Stimulated activated CD8-positive, alpha-beta memory T cell treated with anti-CD3 and anti-CD28 coated beads, Interleukin-12 subunit alpha, Interleukin-12 subunit beta, amount 100 ng/mL, for 24 hours (primary cell): ENCODE results near the gene BCOR.

Experiments
- DNase-seq: peaks from one replicate; pipeline ENCODE4 v3.0.0-alpha.2; 2020; ENCODE audit errors: extremely low read depth

The BCOR gene

DNA sequence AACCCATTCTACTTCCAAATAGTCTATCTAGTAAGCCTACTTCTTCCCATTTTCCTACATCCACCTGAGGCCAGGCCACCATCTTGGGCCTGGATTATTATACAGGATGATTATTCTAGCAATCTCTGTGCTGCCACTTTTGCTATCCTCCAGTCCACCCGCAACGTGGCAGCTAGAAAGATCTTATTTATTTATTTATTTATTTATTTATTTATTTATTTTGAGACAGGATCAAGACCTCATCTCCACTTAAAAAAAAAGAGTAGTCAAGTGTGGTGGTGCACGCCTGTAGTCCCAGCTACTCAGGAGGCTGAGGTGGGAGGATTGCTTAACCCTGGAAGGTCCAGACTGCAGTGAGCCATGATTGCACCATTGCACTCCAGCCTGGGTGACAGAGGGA, 15.2 kb upstream of the BCOR start:
- DNase-seq, result no peak

GRCh38 chrX:40111868-40112267, 14.1 kb upstream of the BCOR start:
- DNase-seq, result no peak

- no peak for DNase-seq
Observed at GRCh38 chrX:40109288-40110008, 11.7 kb upstream of the BCOR start.

DNA sequence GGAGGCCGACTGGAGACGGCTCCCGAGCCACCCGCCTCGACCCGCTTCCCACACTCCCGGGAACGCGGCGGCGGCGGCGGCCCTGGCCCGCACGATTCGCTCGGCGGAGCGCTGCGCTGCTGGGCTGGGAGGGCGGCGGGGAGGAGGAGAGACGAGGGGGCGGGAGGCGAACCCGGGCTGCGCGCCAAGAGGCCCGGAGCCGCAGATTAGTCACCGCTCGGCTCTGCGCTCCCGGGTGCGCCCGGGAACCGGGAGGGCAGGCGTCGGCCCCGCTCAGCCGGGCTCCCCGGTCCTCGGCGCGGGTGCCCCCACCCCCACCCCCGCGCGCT, 11.2 kb upstream of the BCOR start:
- DNase-seq, result no peak

DNA sequence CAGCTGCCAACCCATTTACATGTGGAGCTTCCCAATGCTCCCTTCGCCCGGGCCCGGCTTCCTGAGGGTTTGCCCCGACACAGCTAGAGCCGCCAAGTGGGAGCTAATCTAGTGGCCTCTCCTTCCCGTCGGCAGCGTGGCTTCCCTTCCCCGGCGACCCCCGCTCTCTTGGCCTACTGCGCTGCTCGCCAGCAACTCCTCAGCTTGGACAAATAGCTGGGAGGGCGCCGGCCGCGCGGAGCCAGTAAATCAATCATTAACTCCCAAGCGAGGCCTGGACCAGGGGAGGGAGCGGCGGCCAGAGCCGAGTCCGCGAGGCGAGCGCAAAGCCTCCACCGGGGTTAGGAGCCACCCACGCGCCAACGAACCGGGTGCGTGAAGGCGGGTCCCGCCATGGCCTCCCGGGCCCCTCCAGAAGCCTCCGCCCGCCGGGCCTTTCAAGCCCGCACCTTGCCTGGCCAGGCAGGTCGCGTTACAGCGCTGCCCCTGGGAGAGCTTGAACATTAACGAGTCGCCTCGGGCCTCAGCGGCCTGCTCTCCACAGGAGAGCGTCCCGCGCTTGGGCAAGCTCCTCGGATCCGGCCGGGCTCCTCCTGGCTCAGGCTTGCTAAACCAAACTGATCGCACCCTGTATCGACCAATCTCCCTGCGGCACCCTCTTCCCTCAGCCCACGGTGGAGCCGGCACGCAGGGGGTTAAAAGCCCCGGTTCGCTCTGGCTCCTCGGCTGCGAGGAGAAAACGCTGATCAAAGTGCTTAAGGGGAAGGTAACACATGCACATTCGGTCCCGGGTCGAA, 10.6 kb upstream of the BCOR start:
- no peak for DNase-seq

- no peak for DNase-seq
Observed at GRCh38 chrX:40107291-40108161, 9.8 kb upstream of the BCOR start.

- no peak for DNase-seq
Observed at GRCh38 chrX:40106676-40107290, 9.0 kb upstream of the BCOR start.

GRCh38 chrX:40105835-40106675, 8.3 kb upstream of the BCOR start:
- DNase-seq, result no peak

DNA sequence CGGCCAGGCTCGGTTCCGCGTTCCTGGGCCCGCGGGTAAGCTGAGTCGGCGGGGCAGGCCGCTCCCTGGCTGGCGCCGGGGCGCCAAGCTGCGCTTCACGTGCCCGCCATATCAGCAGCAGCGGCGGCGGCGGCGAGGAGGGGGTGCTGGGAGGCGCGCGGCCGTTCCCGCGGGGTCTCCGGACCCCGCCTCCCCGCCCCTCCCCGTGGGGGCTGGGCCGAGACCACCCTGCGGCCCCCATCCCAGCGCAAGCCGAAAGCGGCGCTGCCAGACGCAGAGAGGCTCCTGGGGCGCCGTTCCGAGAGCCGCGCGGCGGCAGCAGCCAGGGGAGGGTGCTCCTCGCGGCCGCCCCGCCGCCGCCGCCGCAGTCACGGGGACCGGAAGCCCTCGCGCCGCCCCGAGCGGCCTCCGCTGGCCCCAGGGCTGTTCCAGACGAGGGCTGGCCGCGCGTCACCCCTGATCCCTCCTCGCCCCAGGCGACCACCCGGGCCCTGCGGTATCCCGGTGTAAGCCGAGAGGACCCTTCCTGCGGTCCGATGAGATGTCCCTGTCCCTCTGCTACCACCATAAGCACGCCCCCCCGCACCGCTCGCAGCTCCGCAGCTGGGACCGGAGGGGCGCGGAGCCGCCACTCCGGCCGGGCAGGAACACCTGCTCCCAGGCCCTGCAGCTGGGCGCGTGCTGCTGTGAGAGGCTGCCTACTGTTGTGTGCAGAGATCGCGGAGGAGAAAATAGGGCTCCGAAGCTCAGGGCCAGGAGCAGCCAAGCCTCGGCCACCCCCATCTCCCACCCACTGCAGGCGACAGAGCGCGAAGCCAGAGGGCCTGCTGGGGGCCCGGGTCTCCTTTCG, 7.5 kb upstream of the BCOR start:
- DNase-seq, result no peak

- DNase-seq, result no peak
Observed at GRCh38 chrX:40104630-40104984, 6.8 kb upstream of the BCOR start.

- DNase-seq, result no peak
Observed at GRCh38 chrX:40103565-40104323, 6.0 kb upstream of the BCOR start.

GRCh38 chrX:40102393-40103381, 4.9 kb upstream of the BCOR start:
- DNase-seq, result no peak

- no peak for DNase-seq
Observed at GRCh38 chrX:40101430-40101802, 3.7 kb upstream of the BCOR start.

- no peak for DNase-seq
Observed at GRCh38 chrX:40100537-40101429, 3.0 kb upstream of the BCOR start.

- no peak for DNase-seq
Observed at GRCh38 chrX:40100141-40100536, 2.4 kb upstream of the BCOR start.

- DNase-seq, result no peak
Observed at GRCh38 chrX:40099055-40099958, 1.5 kb upstream of the BCOR start.
